HFFc6 (cell line): ENCODE results near the gene CBR1. TPM values are rescaled to one million over a fixed set of nuclear protein-coding genes. Genes with fewer than 3 reads are reported as not detected.

Experiments
- DNase-seq: peaks from one replicate; pipeline ENCODE4 v3.0.0-alpha.2; 2018
- H3K27ac Mint-ChIP-seq: 2 replicates; pipeline ENCODE4 v1.8.0; 2020; ENCODE audit warnings: mild to moderate bottlenecking, mixed read lengths
- H3K27me3 Mint-ChIP-seq: 2 replicates; pipeline ENCODE4 v1.8.0; 2021; ENCODE audit warnings: mild to moderate bottlenecking, moderate library complexity, mixed read lengths; ENCODE audit not compliant: insufficient read depth
- H3K36me3 Mint-ChIP-seq: 2 replicates; pipeline ENCODE4 v1.8.0; 2021; ENCODE audit warnings: low read depth, mixed read lengths
- H3K4me1 Mint-ChIP-seq: 2 replicates; pipeline ENCODE4 v1.8.0; 2020; ENCODE audit warnings: low read depth, mixed read lengths
- H3K4me3 Mint-ChIP-seq: 2 replicates; pipeline ENCODE4 v1.8.0; 2020; ENCODE audit warnings: mild to moderate bottlenecking, moderate library complexity, mixed read lengths
- H3K9me3 Mint-ChIP-seq: 2 replicates; pipeline ENCODE4 v1.8.0; 2020; ENCODE audit warnings: mild to moderate bottlenecking, mixed read lengths
- total RNA-seq, 6 experiments: library from RNA; stranded (reverse); fragmentation: NEBNext Ultra II Directional; extraction: Animal tissue kit (Norgen Biotek cat#: 25700); gene quantifications; 2 replicates in 1 of 6; 3 replicates in 5 of 6; pipeline ENCODE4 v1.2.3, GENCODE V29; 2021
- TF ChIP-seq, protein P1 (sequence below): fragments of 200-600 bp; sonication (generic); IDR thresholded peaks from 2 replicates; pipeline ENCODE4 v1.5.0; 2021; ENCODE audit warnings: antibody characterized with exemption, mild to moderate bottlenecking

The CBR1 gene
- total RNA-seq, 6 experiments from 2014 or later: 103 to 144 (median 138) TPM

DNA sequence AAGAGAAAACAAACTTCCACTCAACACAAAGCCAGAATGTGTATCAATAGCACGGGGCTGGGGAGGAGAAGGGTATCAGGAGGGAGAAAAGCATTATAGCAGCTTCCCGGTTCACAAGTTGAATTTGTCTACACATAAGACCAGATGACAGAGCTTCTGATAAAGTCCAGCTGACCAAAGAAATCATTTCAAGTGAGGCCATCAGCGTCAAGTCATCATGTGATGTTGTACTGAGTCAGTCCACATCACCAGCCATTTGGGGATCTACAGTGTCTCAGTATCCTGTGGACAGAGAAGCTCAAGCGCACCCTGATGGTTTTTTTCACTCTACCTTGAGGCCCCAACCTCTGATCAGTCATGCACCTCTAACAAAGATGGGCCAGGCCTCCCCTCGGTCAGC lies 42.5 kb upstream of the CBR1 start:
- TF ChIP-seq, protein P1, sequence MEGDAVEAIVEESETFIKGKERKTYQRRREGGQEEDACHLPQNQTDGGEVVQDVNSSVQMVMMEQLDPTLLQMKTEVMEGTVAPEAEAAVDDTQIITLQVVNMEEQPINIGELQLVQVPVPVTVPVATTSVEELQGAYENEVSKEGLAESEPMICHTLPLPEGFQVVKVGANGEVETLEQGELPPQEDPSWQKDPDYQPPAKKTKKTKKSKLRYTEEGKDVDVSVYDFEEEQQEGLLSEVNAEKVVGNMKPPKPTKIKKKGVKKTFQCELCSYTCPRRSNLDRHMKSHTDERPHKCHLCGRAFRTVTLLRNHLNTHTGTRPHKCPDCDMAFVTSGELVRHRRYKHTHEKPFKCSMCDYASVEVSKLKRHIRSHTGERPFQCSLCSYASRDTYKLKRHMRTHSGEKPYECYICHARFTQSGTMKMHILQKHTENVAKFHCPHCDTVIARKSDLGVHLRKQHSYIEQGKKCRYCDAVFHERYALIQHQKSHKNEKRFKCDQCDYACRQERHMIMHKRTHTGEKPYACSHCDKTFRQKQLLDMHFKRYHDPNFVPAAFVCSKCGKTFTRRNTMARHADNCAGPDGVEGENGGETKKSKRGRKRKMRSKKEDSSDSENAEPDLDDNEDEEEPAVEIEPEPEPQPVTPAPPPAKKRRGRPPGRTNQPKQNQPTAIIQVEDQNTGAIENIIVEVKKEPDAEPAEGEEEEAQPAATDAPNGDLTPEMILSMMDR: no peak
- Mint-ChIP-seq H3K9me3 (no peaks in the 10 kb centered on the region), H3K4me1 (peaks cover 31% of the 10 kb centered on the region), H3K4me3 (no peak overlapping the region), H3K27me3 (no peaks in the 10 kb centered on the region; the same call in 1 of the 2 replicates), H3K27ac (no peak overlapping the region; the same call in 1 of the 2 replicates), H3K36me3 (no peaks in the 10 kb centered on the region)
- DNase-seq: no peak

DNA sequence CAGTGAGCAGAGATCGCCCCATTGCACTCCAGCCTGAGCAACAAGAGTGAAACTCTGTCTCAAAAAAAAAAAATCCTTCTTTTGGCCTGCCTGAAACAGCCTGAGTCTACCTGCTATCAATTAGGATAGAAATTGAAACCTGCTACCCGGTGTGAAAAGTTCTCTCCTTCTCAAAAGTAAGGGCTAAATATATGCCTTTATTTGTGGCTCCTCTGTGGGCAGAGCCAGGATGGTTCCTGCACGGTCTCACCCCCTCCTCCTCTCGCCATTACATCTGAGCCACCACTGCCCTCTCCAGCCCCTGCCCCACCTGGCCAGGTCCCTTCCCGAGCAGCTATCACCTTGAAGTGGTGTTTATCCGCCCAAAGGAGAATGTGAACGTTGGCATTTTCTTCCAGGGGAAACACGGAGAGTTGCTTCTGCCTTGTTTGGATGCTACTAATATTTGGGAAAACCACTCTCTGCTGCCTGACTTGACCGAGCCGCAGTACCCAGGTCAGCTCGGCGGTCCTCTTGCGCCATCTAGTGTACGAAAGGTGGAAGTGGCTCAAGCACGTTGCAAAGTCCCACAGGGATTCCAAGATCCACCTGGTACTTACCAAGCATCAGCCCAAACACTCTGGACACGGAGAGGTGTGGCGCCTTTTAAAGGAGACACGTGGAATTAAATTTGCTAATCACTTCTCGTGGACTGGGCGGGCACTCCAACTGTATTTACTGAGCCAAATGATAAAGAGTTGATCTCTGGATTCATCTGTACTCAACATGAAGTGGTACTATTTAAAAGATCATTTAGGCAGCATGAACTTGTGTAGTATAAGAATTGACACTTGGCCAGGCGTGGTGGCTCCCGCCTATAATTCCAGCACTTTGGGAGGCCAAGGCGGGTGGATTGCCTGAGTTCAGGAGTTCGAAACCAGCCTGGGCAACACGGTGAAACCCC lies 41.4 kb upstream of the CBR1 start:
- TF ChIP-seq, protein P1: peak; percentile 98
- Mint-ChIP-seq H3K4me1 (peaks cover 20% of the 10 kb centered on the region), H3K27me3 (no peaks in the 10 kb centered on the region; the same call in 1 of the 2 replicates), H3K36me3 (no peaks in the 10 kb centered on the region), H3K9me3 (no peaks in the 10 kb centered on the region), H3K4me3 (no peak overlapping the region; the same call in 1 of the 2 replicates), H3K27ac (peak overlapping the region; percentile 59)
- peak; percentile 65 for DNase-seq

DNA sequence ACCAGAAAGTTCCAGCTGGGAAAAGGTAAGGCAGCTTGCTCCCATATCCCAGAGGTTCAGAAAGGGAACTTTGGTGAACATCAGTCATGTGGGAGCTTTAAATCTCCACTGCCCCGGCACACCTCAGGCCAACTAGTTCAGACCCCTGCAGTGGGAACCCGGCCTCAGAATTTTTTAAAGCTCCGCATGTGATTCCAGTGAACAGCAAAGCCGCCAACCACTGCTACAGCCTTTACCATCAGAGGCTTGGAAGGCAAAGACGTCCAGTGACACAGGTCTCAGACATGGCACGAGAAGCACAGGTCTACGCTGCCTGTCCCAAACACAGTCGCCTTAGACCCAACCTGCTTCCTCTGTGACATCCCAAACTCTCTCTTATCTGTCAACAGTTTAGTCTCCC lies 40.5 kb upstream of the CBR1 start:
- no peak for DNase-seq
- H3K27ac Mint-ChIP-seq: no peak overlapping the region
- H3K4me1 Mint-ChIP-seq: peaks cover 19% of the 10 kb centered on the region
- TF ChIP-seq, protein P1: no peak
- H3K4me3 Mint-ChIP-seq: no peak overlapping the region
- no peaks in the 10 kb centered on the region for H3K36me3 Mint-ChIP-seq
- H3K9me3 Mint-ChIP-seq: no peaks in the 10 kb centered on the region
- H3K27me3 Mint-ChIP-seq: no peaks in the 10 kb centered on the region; the same call in 1 of the 2 replicates

DNA sequence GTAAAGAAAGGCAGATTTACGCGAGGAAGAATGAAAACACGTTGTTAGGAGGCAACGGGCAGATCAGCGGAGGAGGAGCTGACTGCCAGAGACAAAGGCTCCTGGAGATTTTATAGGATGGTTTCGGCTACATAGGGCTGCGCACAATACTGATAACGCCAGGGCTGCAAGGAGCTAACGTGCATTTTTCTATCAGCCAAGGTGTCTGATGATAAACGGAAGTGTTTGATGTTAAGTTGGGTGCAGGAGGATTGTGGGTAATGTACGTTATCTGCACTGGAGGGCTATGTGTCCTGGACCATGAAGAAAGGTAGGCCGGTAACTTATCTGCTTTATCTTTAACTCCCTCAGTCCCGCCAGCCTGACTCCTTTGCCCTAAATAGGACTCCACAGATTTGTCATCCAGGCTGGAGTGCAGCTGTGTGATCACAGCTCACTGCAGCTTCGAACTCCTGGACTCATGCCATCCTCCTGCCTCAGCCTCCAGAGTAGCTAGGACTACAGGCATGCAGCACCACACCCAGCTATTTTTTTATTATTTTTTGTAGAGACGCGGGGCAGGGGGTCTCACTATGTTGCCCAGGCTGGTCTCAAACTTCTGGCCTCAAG lies 39.1 kb upstream of the CBR1 start:
- Mint-ChIP-seq H3K4me1 (peaks cover 19% of the 10 kb centered on the region), H3K4me3 (no peak overlapping the region), H3K9me3 (no peaks in the 10 kb centered on the region), H3K36me3 (peaks cover 12% of the 10 kb centered on the region), H3K27ac (no peak overlapping the region), H3K27me3 (no peaks in the 10 kb centered on the region; the same call in 1 of the 2 replicates)
- TF ChIP-seq, protein P1: no peak
- DNase-seq: peak; percentile 15

DNA sequence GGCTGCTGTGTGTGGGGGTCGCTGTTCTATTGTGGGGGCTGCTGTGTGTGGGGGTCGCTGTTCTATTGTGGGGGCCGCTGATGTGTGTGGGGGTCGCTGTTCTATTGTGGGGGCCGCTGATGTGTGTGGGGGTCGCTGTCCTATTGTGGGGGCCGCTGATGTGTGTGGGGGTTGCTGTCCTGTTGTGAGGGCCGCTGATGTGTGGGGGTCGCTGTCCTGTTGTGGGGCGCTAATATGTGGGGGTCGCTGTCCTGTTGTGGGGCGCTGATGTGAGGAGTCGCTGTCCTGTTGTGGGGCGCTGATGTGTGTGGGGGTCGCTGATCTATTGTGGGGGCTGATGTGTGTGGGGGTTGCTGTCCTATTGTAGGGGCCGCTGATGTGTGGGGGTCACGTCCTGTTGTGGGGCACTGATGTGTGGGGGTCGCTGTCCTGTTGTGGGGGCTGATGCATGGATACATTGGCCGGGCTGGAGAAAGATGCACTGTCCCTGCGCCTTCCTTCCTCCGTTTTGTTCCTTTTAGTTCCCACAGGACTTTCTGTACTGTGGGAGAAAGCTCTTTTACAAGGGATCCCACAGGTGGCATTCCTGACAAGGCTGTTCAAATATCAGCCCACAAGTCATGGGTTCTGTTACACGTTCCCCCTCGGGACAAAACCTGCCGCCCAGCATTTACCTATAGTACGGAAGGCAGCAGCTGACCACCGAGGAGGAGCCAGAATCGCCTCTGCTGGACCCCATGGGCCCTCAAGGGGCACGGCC lies 37.0 kb upstream of the CBR1 start:
- no peaks in the 10 kb centered on the region for H3K9me3 Mint-ChIP-seq
- no peak for DNase-seq
- H3K36me3 Mint-ChIP-seq: peaks cover 22% of the 10 kb centered on the region
- peaks cover 9% of the 10 kb centered on the region for H3K4me1 Mint-ChIP-seq
- TF ChIP-seq, protein P1: no peak
- H3K27ac Mint-ChIP-seq: no peak overlapping the region
- no peaks in the 10 kb centered on the region; the same call in 1 of the 2 replicates for H3K27me3 Mint-ChIP-seq
- H3K4me3 Mint-ChIP-seq: no peak overlapping the region
